ENCODE data around the gene TXNL4B. TPM values are rescaled to one million over a fixed set of nuclear protein-coding genes. Genes with fewer than 3 reads are reported as not detected.
"Not testable (repeated sequence)": the region's sequence is repeated elsewhere in the genome, so short reads cannot be mapped to it uniquely, and the experiment has no call there.

Gene TXNL4B
- total and polyA plus RNA-seq, 2 donors (not counting 1 experiment from before 2014, with no cell fraction given): 9.9 to 16.1 TPM

- Histone ChIP-seq H3K27me3 (replicated peaks in 1 of 4; ENCODE audit: control extremely low read depth in 1 of 4, control insufficient read depth in 3 of 4, insufficient read depth in 4 of 4, low read length in 3 of 4) (no peaks in the 10 kb centered on the region), H3K4me1 (ENCODE audit: control insufficient read depth in 2 of 2, insufficient read depth in 2 of 2, low read length in 2 of 2) (no peaks in the 10 kb centered on the region), H2AFZ (ENCODE audit: insufficient read depth, low read depth, low read length, poor library complexity, severe bottlenecking) (no peak overlapping the region), H3K36me3 (replicated peaks in 1 of 2; ENCODE audit: control extremely low read depth in 1 of 2, control insufficient read depth in 1 of 2, extremely low read depth in 1 of 2, insufficient read depth in 2 of 2, low read length in 1 of 2) (peaks cover 0 to 4% of the 10 kb centered on the region in 2 experiments), H3K4me3 (ENCODE audit: control extremely low read depth in 1 of 5, extremely low read depth in 1 of 5, insufficient read depth in 1 of 5, low read depth in 2 of 5, low read length in 4 of 5) (no peak overlapping the region), H3K79me2 (ENCODE audit: control insufficient read depth, insufficient read depth, low read length) (no peaks in the 10 kb centered on the region), H3K9me3 (ENCODE audit: control extremely low read depth in 1 of 3, control insufficient read depth in 2 of 3, insufficient read depth in 1 of 3, low read length in 2 of 3) (no peaks in the 10 kb centered on the region), H3K27ac (ENCODE audit: low read length in 2 of 2) (no peak overlapping the region), H4K20me1 (ENCODE audit: control insufficient read depth, insufficient read depth, low read length, poor library complexity, severe bottlenecking) (no peaks in the 10 kb centered on the region), H3K9ac (ENCODE audit: low read length) (no peak overlapping the region), H3K4me2 (replicated peaks; ENCODE audit: low read depth, low read length, poor library complexity, severe bottlenecking) (no peak overlapping the region)
- intact Hi-C loops (cut with micrococcal nuclease): no loop called here
- ChIA-PET POLR2A (no interaction called here), CTCF (no interaction called here)
- Mint-ChIP-seq H3K4me1 (no peaks in the 10 kb centered on the region), H3K27ac (no peak overlapping the region), H3K9me3 (ENCODE audit: insufficient read depth) (no peaks in the 10 kb centered on the region), H3K27me3 (no peaks in the 10 kb centered on the region), H3K4me3 (no peak overlapping the region)
- WGBS (ENCODE audit: insufficient coverage): no CpG with 5 or more reads among the region's 1 CpG
- TF ChIP-seq CTCF (IDR thresholded peaks at IDR 0.05) (no peak), EZH2 (IDR thresholded peaks at IDR 0.05; ENCODE audit: borderline replicate concordance, insufficient read depth, low read depth, low read length, poor library complexity, severe bottlenecking) (no peak)
- ATAC-seq (ENCODE audit: low read depth): no peak
- no peak for DNase-seq
Observed at GRCh38 chr16:72061564-72061963, 31.9 kb downstream of the TXNL4B start.

GRCh38 chr16:72060405-72060804 lies 33.0 kb downstream of the TXNL4B start:
- Histone ChIP-seq H3K9me3 (ENCODE audit: control extremely low read depth in 1 of 3, control insufficient read depth in 2 of 3, insufficient read depth in 1 of 3, low read length in 2 of 3) (no peaks in the 10 kb centered on the region), H3K4me2 (replicated peaks; ENCODE audit: low read depth, low read length, poor library complexity, severe bottlenecking) (no peak overlapping the region), H3K4me1 (ENCODE audit: control insufficient read depth in 2 of 2, insufficient read depth in 2 of 2, low read length in 2 of 2) (no peaks in the 10 kb centered on the region), H4K20me1 (ENCODE audit: control insufficient read depth, insufficient read depth, low read length, poor library complexity, severe bottlenecking) (no peaks in the 10 kb centered on the region), H3K27me3 (replicated peaks in 1 of 4; ENCODE audit: control extremely low read depth in 1 of 4, control insufficient read depth in 3 of 4, insufficient read depth in 4 of 4, low read length in 3 of 4) (no peaks in the 10 kb centered on the region), H3K79me2 (ENCODE audit: control insufficient read depth, insufficient read depth, low read length) (no peaks in the 10 kb centered on the region), H3K9ac (ENCODE audit: low read length) (no peak overlapping the region), H3K27ac (ENCODE audit: low read length in 2 of 2) (no peak overlapping the region), H2AFZ (ENCODE audit: insufficient read depth, low read depth, low read length, poor library complexity, severe bottlenecking) (no peak overlapping the region), H3K36me3 (replicated peaks in 1 of 2; ENCODE audit: control extremely low read depth in 1 of 2, control insufficient read depth in 1 of 2, extremely low read depth in 1 of 2, insufficient read depth in 2 of 2, low read length in 1 of 2) (peaks cover 0 to 4% of the 10 kb centered on the region in 2 experiments), H3K4me3 (ENCODE audit: control extremely low read depth in 1 of 5, extremely low read depth in 1 of 5, insufficient read depth in 1 of 5, low read depth in 2 of 5, low read length in 4 of 5) (no peak overlapping the region)
- WGBS (ENCODE audit: insufficient coverage): 95% methylated on average over 9 of the region's 9 CpGs
- H3K27ac Mint-ChIP-seq: no peak overlapping the region
- no peaks in the 10 kb centered on the region for H3K27me3 Mint-ChIP-seq
- intact Hi-C loops (cut with micrococcal nuclease): no loop called here
- DNase-seq: no peak
- CTCF ChIA-PET: no interaction called here
- H3K9me3 Mint-ChIP-seq (ENCODE audit: insufficient read depth): no peaks in the 10 kb centered on the region
- H3K4me3 Mint-ChIP-seq: no peak overlapping the region
- H3K4me1 Mint-ChIP-seq: no peaks in the 10 kb centered on the region
- ATAC-seq (ENCODE audit: low read depth): no peak
- TF ChIP-seq CTCF (IDR thresholded peaks at IDR 0.05) (no peak), EZH2 (IDR thresholded peaks at IDR 0.05; ENCODE audit: borderline replicate concordance, insufficient read depth, low read depth, low read length, poor library complexity, severe bottlenecking) (no peak)
- POLR2A ChIA-PET: no interaction called here

- H3K27me3 ChIP-seq (replicated peaks in 1 of 4; ENCODE audit: control extremely low read depth in 1 of 4, control insufficient read depth in 3 of 4, insufficient read depth in 4 of 4, low read length in 3 of 4); H3K4me3 Mint-ChIP-seq; CTCF ChIA-PET; H4K20me1 ChIP-seq (ENCODE audit: control insufficient read depth, insufficient read depth, low read length, poor library complexity, severe bottlenecking); H3K79me2 ChIP-seq (ENCODE audit: control insufficient read depth, insufficient read depth, low read length); H3K9ac ChIP-seq (ENCODE audit: low read length); intact Hi-C loops (cut with micrococcal nuclease); H2AFZ ChIP-seq (ENCODE audit: insufficient read depth, low read depth, low read length, poor library complexity, severe bottlenecking); H3K27ac Mint-ChIP-seq; H3K4me1 Mint-ChIP-seq; POLR2A ChIA-PET; DNase-seq; H3K4me2 ChIP-seq (replicated peaks; ENCODE audit: low read depth, low read length, poor library complexity, severe bottlenecking); H3K27me3 Mint-ChIP-seq; H3K9me3 ChIP-seq (ENCODE audit: control extremely low read depth in 1 of 3, control insufficient read depth in 2 of 3, insufficient read depth in 1 of 3, low read length in 2 of 3); H3K4me3 ChIP-seq (ENCODE audit: control extremely low read depth in 1 of 5, extremely low read depth in 1 of 5, insufficient read depth in 1 of 5, low read depth in 2 of 5, low read length in 4 of 5); H3K9me3 Mint-ChIP-seq (ENCODE audit: insufficient read depth); H3K27ac ChIP-seq (ENCODE audit: low read length in 2 of 2); ATAC-seq (ENCODE audit: low read depth); H3K4me1 ChIP-seq (ENCODE audit: control insufficient read depth in 2 of 2, insufficient read depth in 2 of 2, low read length in 2 of 2); H3K36me3 ChIP-seq (replicated peaks in 1 of 2; ENCODE audit: control extremely low read depth in 1 of 2, control insufficient read depth in 1 of 2, extremely low read depth in 1 of 2, insufficient read depth in 2 of 2, low read length in 1 of 2): not testable (repeated sequence)
- WGBS (ENCODE audit: insufficient coverage): 95% methylated on average over 4 of the region's 7 CpGs
Observed at GRCh38 chr16:72059060-72059459, 34.4 kb downstream of the TXNL4B start.
